ENCODE results near the gene CRYBA2.

DNA sequence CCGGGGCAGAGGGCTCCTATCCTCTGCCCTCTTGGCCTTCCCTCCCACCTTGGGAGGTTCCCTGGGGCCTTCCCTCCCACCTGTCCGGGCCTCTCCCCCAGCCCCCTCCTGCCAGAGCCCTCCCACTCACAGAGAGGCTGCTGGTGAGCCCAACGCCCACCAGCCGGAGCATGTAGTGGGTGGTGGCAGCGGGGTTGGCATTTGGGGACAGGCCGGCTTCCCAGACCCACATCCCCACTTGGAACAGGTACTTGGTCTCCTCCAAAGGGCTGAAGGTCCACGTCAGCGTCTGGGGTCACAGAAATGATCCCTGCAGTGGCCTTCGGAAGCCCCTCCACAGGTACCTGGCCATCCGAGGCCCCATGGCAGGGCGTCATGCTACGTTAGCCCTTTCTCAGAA, 28.8 kb upstream of the CRYBA2 start:
- TF ChIP-seq, protein P1, sequence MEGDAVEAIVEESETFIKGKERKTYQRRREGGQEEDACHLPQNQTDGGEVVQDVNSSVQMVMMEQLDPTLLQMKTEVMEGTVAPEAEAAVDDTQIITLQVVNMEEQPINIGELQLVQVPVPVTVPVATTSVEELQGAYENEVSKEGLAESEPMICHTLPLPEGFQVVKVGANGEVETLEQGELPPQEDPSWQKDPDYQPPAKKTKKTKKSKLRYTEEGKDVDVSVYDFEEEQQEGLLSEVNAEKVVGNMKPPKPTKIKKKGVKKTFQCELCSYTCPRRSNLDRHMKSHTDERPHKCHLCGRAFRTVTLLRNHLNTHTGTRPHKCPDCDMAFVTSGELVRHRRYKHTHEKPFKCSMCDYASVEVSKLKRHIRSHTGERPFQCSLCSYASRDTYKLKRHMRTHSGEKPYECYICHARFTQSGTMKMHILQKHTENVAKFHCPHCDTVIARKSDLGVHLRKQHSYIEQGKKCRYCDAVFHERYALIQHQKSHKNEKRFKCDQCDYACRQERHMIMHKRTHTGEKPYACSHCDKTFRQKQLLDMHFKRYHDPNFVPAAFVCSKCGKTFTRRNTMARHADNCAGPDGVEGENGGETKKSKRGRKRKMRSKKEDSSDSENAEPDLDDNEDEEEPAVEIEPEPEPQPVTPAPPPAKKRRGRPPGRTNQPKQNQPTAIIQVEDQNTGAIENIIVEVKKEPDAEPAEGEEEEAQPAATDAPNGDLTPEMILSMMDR (IDR thresholded peaks at IDR 0.05; ENCODE audit: poor library complexity), result no peak
- TF ChIP-seq EZH2 (IDR thresholded peaks at IDR 0.05; ENCODE audit: borderline replicate concordance) (no peak), EZH2phosphoT487 (IDR thresholded peaks at IDR 0.05; ENCODE audit: low read depth, severe bottlenecking, unreplicated experiment) (no peak)

All from hepatocyte (in vitro differentiated cells).